Smooth muscle cell (in vitro differentiated cells): ENCODE data around the gene PER3. TPM values are rescaled to one million over a fixed set of nuclear protein-coding genes. Genes with fewer than 3 reads are reported as not detected.

ENCODE experiments used
- DNase-seq: peaks from one replicate; lab custom pipeline; 2025; ENCODE audit not compliant: unreplicated experiment; lab: John Stamatoyannopoulos, UW
- H2AFZ ChIP-seq: fragments of 200-600 bp; sonication (generic); 2 replicates; pipeline ENCODE4 v1.6.0; 2016; ENCODE audit warnings: antibody characterized with exemption, low read depth, mild to moderate bottlenecking
- H3F3A ChIP-seq: fragments of 200-600 bp; sonication (generic); 2 replicates; pipeline ENCODE4 v1.6.0; 2017; ENCODE audit warnings: antibody characterized with exemption, low read depth
- H3K27ac ChIP-seq: fragments of 200-600 bp; sonication (generic); 2 replicates; pipeline ENCODE4 v1.5.1; 2016; ENCODE audit warnings: low read depth, mild to moderate bottlenecking
- H3K27me3 ChIP-seq: fragments of 200-600 bp; sonication (generic); 2 replicates; pipeline ENCODE4 v1.6.1; 2016; ENCODE audit warnings: low read depth, mild to moderate bottlenecking
- H3K36me3 ChIP-seq: fragments of 200-600 bp; sonication (generic); 2 replicates; pipeline ENCODE4 v1.5.1; 2016; ENCODE audit warnings: low read depth
- H3K4me1 ChIP-seq: fragments of 200-600 bp; sonication (generic); 2 replicates; pipeline ENCODE4 v1.5.1; 2016; ENCODE audit warnings: low read depth
- H3K4me2 ChIP-seq: fragments of 200-600 bp; sonication (generic); 2 replicates; pipeline ENCODE4 v1.6.0; 2016; ENCODE audit warnings: mild to moderate bottlenecking
- H3K4me3 ChIP-seq: fragments of 200-600 bp; sonication (generic); 2 replicates; pipeline ENCODE4 v1.5.1; 2016; ENCODE audit warnings: mild to moderate bottlenecking
- H3K79me2 ChIP-seq: fragments of 200-600 bp; sonication (generic); 2 replicates; pipeline ENCODE4 v1.6.0; 2016; ENCODE audit warnings: low read depth, mild to moderate bottlenecking
- H3K9ac ChIP-seq: fragments of 200-600 bp; sonication (generic); 2 replicates; pipeline ENCODE4 v1.6.0; 2016; ENCODE audit warnings: low read depth
- H3K9me3 ChIP-seq: fragments of 200-600 bp; sonication (generic); replicated peaks from 2 replicates; pipeline ENCODE4 v1.5.1; 2016; ENCODE audit warnings: low read depth
- H4K20me1 ChIP-seq: fragments of 200-600 bp; sonication (generic); 2 replicates; pipeline ENCODE4 v1.6.0; 2016; ENCODE audit warnings: low read depth
- WGBS: methylation state at CpG from one replicate; pipeline ENCODE4 v1.1.7; 2016; ENCODE audit warnings: low lambda C conversion rate; 5-methylcytosine and 5-hydroxymethylcytosine counted together
- polyA plus RNA-seq: library from polyadenylated mRNA; unstranded; fragments of >200 nt; fragmentation: Nextera tagmentation; extraction: Ambion mirVana; gene quantifications from 2 replicates; pipeline ENCODE4 v1.2.1, GENCODE V29; 2016
- total RNA-seq: library from RNA; depleted of rRNA; stranded (reverse); fragments of >200 nt; gene quantifications from 2 replicates; pipeline ENCODE4 v1.2.3, GENCODE V29; 2014
- TF ChIP-seq, protein P1 (sequence below): fragments of 200-600 bp; sonication (generic); IDR thresholded peaks from 2 replicates; pipeline ENCODE4 v1.5.1; 2017; ENCODE audit warnings: borderline replicate concordance, mild to moderate bottlenecking, antibody characterized with exemption; ENCODE audit not compliant: insufficient read depth, poor library complexity, severe bottlenecking

PER3 gene
- total and polyA plus RNA-seq, 2 experiments from 2014 or later = 5.9 to 13.2 TPM

DNA sequence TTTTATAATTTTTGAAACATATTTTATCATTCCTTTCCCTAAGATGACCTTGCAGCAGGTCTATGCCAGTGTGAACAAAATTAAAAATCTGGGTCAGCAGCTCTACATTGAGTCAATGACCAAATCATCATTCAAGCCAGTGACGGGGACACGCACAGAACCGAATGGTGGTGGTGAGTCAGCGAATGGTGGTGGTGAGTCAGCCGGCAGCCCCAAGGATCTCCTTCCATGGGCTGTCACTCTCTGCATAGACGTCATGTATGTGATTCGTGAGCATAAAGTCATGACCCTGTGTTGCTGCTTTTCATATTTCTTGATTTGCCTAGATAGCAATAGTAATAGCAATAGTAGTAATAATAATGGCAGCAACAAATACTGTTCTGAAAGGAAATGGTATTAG lies 26.3 kb downstream of the PER3 start:
- peaks cover 13% of the 10 kb centered on the region for H3K9me3 ChIP-seq
- H4K20me1 ChIP-seq = no peaks in the 10 kb centered on the region
- no peak overlapping the region for H3K27ac ChIP-seq
- TF ChIP-seq, protein P1, sequence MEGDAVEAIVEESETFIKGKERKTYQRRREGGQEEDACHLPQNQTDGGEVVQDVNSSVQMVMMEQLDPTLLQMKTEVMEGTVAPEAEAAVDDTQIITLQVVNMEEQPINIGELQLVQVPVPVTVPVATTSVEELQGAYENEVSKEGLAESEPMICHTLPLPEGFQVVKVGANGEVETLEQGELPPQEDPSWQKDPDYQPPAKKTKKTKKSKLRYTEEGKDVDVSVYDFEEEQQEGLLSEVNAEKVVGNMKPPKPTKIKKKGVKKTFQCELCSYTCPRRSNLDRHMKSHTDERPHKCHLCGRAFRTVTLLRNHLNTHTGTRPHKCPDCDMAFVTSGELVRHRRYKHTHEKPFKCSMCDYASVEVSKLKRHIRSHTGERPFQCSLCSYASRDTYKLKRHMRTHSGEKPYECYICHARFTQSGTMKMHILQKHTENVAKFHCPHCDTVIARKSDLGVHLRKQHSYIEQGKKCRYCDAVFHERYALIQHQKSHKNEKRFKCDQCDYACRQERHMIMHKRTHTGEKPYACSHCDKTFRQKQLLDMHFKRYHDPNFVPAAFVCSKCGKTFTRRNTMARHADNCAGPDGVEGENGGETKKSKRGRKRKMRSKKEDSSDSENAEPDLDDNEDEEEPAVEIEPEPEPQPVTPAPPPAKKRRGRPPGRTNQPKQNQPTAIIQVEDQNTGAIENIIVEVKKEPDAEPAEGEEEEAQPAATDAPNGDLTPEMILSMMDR = no peak
- no peak overlapping the region for H3K4me3 ChIP-seq
- H3K27me3 ChIP-seq = no peaks in the 10 kb centered on the region
- DNase-seq = no peak
- H3K79me2 ChIP-seq = no peaks in the 10 kb centered on the region
- H3K4me1 ChIP-seq = no peaks in the 10 kb centered on the region
- no peaks in the 10 kb centered on the region for H3F3A ChIP-seq
- 35% methylated on average over 7 of the region's 7 CpGs for WGBS
- peaks cover 22% of the 10 kb centered on the region for H3K36me3 ChIP-seq
- H3K4me2 ChIP-seq = no peak overlapping the region
- H2AFZ ChIP-seq = no peak overlapping the region
- no peak overlapping the region for H3K9ac ChIP-seq

GRCh38 chr1:7811476-7811875 lies 27.4 kb downstream of the PER3 start:
- Histone ChIP-seq H3K9me3 (peaks cover 13% of the 10 kb centered on the region), H3K27ac (no peak overlapping the region), H3K79me2 (no peaks in the 10 kb centered on the region), H3F3A (no peaks in the 10 kb centered on the region), H3K4me1 (no peaks in the 10 kb centered on the region), H4K20me1 (no peaks in the 10 kb centered on the region), H3K27me3 (no peaks in the 10 kb centered on the region), H3K36me3 (peaks cover 22% of the 10 kb centered on the region), H3K9ac (no peak overlapping the region), H3K4me3 (no peak overlapping the region), H3K4me2 (no peak overlapping the region), H2AFZ (no peak overlapping the region)
- DNase-seq = no peak
- TF ChIP-seq, protein P1 = no peak
- 89% methylated on average over 6 of the region's 6 CpGs for WGBS

DNA sequence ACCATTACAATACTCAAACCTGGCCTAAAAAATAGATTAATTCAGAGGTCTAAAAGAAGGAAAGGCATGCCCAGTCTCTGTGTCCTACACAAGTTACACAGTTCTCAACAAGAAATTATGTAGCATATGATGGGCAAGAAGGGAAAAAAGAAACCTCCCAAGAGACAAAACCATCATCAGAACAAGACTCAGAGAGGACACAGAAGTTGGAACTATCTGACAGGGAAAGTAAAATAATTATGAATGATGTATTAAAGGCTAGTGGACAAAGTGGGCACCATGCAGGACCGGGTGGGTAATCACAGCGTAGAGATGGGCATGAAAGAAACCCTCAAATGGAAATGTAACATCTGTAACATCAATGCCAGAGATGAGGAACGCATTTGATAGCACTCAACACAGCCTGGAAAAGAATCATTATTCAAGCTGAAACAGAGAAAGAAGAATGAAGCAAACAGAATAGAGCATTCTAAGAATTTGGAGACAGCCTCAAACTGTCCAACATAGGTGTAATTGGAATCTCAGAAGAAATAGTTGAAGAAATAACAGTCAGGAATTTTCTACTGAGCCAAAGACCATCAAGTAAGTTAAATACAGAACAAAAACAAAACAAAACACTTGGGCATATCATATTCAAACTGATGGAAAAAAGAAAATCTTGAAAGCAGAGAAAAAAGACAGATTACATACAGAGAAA lies 29.7 kb downstream of the PER3 start:
- Histone ChIP-seq H3K4me2 (no peak overlapping the region), H3K36me3 (peaks cover 22% of the 10 kb centered on the region), H3F3A (no peaks in the 10 kb centered on the region), H2AFZ (no peak overlapping the region), H3K27me3 (no peaks in the 10 kb centered on the region), H3K4me1 (no peaks in the 10 kb centered on the region), H3K9me3 (peaks cover 13% of the 10 kb centered on the region), H3K4me3 (no peak overlapping the region), H3K9ac (no peak overlapping the region), H4K20me1 (no peaks in the 10 kb centered on the region), H3K79me2 (no peaks in the 10 kb centered on the region), H3K27ac (no peak overlapping the region)
- no peak for DNase-seq
- TF ChIP-seq, protein P1 = no peak
- 95% methylated on average over 3 of the region's 3 CpGs for WGBS

DNA sequence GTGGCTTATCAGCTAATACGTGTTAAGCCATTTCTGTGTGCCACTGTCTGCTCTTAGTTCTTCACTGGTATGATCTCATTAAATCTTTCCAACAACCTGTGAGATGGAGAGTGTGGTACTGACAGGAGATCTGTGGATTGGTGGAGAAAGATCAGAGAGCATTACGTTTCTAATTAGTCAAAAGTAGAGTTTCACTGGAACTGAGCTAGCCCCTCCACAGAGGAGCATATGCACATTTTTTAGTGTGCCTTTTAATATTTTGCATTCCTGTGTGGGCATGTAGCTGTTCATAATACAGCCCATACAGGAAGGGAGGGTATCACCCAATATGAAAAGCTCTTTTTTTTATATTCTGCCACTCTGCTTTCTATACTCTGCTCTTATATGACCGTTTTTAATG lies 37.2 kb downstream of the PER3 start:
- H3K36me3 ChIP-seq = peaks cover 4% of the 10 kb centered on the region
- H3K27ac ChIP-seq = no peak overlapping the region
- H4K20me1 ChIP-seq = no peaks in the 10 kb centered on the region
- TF ChIP-seq, protein P1 = no peak
- H3K79me2 ChIP-seq = no peaks in the 10 kb centered on the region
- no peaks in the 10 kb centered on the region for H3K4me1 ChIP-seq
- no peaks in the 10 kb centered on the region for H3K9me3 ChIP-seq
- no peaks in the 10 kb centered on the region for H3K27me3 ChIP-seq
- WGBS = 79% methylated on average over 3 of the region's 3 CpGs
- H2AFZ ChIP-seq = no peak overlapping the region
- H3K4me2 ChIP-seq = no peak overlapping the region
- no peak overlapping the region for H3K4me3 ChIP-seq
- H3K9ac ChIP-seq = no peak overlapping the region
- no peaks in the 10 kb centered on the region for H3F3A ChIP-seq
- no peak for DNase-seq
